Epithelial cell of esophagus (primary cell): Measurements from ENCODE around the gene BSDC1.
A peak's percentile ranks its signal among the peaks of the same experiment; 100 is the strongest.
"Not testable (repeated sequence)": the region's sequence is repeated elsewhere in the genome, so short reads cannot be mapped to it uniquely, and the experiment has no call there.

Experiments
- DNase-seq: peaks from one replicate; pipeline ENCODE4 v3.0.0; 2010; ENCODE audit warnings: low read depth
- H3K4me3 ChIP-seq: 2 replicates; pipeline ENCODE4 v1.5.1; 2011; ENCODE audit warnings: mild to moderate bottlenecking, low read length, control low read depth
- CTCF ChIP-seq: IDR thresholded peaks from 2 replicates; pipeline ENCODE4 v1.5.1; 2011; ENCODE audit warnings: low read depth, mild to moderate bottlenecking, low read length, control low read depth, inconsistent platforms; ENCODE audit not compliant: insufficient read depth; ENCODE audit errors: missing control alignments

Gene BSDC1

DNA sequence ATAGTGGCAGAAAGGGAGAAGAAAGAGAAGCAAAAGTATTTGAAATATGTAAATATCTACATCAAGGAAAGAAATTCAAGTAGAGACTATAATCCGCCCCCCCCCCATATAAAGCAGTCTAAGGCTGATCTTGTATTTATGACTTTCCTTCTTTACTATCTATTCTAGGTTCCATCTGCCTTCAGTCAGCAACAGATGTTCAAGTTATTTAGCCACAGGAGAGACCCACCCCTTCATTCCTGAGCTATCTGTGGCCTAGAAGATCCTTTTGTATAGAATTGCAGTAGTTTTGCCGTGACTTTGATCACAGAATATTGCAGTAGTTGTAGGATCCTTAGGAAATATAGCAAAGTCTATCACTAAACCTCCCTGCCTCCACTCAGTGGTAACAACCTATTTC, 10.7 kb upstream of the BSDC1 start:
- H3K4me3 ChIP-seq, result no peak overlapping the region
- DNase-seq, result no peak
- no peak for TF ChIP-seq CTCF

DNA sequence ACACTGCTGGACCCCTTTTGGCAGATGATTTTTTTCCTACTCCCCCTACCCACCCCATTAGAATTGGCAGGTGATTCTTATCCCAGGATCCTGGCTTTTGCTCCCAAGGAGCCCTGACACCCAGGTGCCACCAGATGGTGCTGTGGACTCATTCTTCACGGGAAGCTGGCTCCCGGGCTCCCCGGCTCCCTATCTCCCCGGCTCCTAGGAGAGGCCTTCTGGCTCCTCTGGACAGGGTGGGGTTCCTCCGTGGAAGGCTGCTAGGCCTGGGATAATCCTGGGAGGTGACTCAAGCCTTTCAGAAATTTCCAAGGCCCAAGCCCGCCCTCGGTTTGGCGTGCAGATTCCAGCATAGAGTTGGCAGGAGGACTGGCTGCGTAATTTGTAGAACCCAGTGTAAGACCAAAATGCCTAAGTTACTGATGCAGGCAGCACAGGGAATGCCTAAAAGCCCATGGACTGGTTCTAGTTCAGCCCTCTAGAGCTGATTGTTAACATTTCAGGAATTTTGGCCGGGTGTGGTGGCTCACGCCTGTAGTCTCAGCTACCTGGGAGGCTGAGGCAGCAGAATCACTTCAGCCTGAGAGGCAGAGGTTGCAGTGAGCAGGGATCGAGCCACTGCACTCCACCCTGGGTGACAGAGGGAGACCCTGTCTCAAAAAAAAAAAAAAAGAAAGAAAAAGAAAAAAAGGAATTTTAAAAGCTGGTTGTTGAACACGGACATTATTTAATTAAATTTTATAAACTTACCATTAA, 6.8 kb upstream of the BSDC1 start:
- no peak overlapping the region for H3K4me3 ChIP-seq
- DNase-seq, result peak; percentile 83
- peak; percentile 97 for TF ChIP-seq CTCF

GRCh38 chr1:32399843-32400242, 5.6 kb upstream of the BSDC1 start:
- H3K4me3 ChIP-seq, result no peak overlapping the region
- DNase-seq, result no peak
- no peak for TF ChIP-seq CTCF

GRCh38 chr1:32398401-32398800, 4.2 kb upstream of the BSDC1 start:
- H3K4me3 ChIP-seq, result no peak overlapping the region
- no peak for DNase-seq
- TF ChIP-seq CTCF, result no peak

- DNase-seq, H3K4me3 ChIP-seq: not testable (repeated sequence)
These were observed 2.3 kb upstream of the BSDC1 start for GRCh38 chr1:32396524-32396923.

DNA sequence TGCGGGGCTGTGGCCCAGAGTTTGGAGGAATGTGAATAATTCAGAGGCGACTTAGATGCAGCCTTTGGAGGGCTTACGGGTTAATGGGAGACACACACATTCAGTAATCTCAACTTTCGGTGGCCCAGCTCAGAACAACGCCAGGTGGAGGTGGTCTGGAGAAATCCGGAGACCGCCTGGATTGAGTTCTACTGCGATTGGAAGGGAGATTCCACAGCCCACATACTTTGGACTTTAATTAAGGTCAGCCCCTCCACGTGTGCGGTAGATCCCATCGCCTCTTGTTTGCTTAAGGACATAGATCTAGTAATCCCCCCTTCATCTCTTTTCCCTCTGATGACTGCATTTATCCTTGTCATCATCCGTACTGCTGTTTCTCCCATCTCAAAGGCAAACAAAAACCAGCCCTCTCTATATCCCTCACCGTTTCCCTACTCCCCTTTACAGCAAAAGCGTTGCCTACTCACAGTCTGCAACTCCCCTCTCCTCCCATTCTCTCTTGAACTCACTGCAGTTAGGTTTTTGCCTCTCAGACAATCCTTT, 720 bp upstream of the BSDC1 start:
- peak overlapping the region; percentile 92 for H3K4me3 ChIP-seq
- peak; percentile 10 for DNase-seq
- no peak for TF ChIP-seq CTCF

DNA sequence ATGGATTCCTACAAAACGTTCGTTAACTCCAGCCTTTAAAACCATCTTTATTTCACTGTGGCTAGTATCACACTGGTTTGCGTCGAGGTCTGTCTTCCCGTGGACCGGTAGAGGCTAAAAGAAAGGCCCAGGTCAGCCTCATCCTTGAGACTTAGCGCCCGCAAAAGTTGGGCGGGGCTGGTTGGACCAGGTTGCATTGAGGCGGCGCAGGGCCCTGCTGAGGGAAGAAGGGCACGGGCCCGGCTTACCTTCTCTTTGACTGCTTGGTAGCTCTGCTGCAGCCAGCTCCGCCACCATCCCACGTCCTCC, 455 bp downstream of the BSDC1 start:
- DNase-seq, result peak; percentile 57
- TF ChIP-seq CTCF, result no peak

More for the DNA sequence above, 455 bp downstream of the BSDC1 start:
- peak overlapping the region; percentile 92 for H3K4me3 ChIP-seq
